Measurements from ENCODE around the gene CYREN.
"Not testable (repeated sequence)": the region's sequence is repeated elsewhere in the genome, so short reads cannot be mapped to it uniquely, and the experiment has no call there.

Gene CYREN

GRCh38 chr7:135129579-135129978 lies 40.9 kb downstream of the CYREN start:
- H3K4me3 ChIP-seq (ENCODE audit: low read depth, low read length) = no peak overlapping the region

GRCh38 chr7:135128931-135129330 lies 41.6 kb downstream of the CYREN start:
- no peak for DNase-seq (ENCODE audit: low read depth)
- H3K4me3 ChIP-seq (ENCODE audit: low read depth, low read length) = no peak overlapping the region
- TF ChIP-seq CTCF (IDR thresholded peaks at IDR 0.05; ENCODE audit: insufficient read depth, low read depth, low read length, missing control alignments) = no peak

More at GRCh38 chr7:135129579-135129978, 40.9 kb downstream of the CYREN start:
- DNase-seq (ENCODE audit: low read depth) = no peak
- TF ChIP-seq CTCF (IDR thresholded peaks at IDR 0.05; ENCODE audit: insufficient read depth, low read depth, low read length, missing control alignments) = no peak

- H3K4me3 ChIP-seq (ENCODE audit: low read depth, low read length); DNase-seq (ENCODE audit: low read depth): not testable (repeated sequence)
These were observed 45.9 kb downstream of the CYREN start for GRCh38 chr7:135124631-135125030.

- DNase-seq (ENCODE audit: low read depth) = no peak
- TF ChIP-seq CTCF (IDR thresholded peaks at IDR 0.05; ENCODE audit: insufficient read depth, low read depth, low read length, missing control alignments) = no peak
- H3K4me3 ChIP-seq (ENCODE audit: low read depth, low read length) = no peak overlapping the region
These were observed 48.6 kb downstream of the CYREN start for GRCh38 chr7:135121868-135122267.

- no peak overlapping the region for H3K4me3 ChIP-seq (ENCODE audit: low read depth, low read length)
- no peak for TF ChIP-seq CTCF (IDR thresholded peaks at IDR 0.05; ENCODE audit: insufficient read depth, low read depth, low read length, missing control alignments)
- DNase-seq (ENCODE audit: low read depth) = no peak
These were observed 53.4 kb downstream of the CYREN start for GRCh38 chr7:135117096-135117495.
